GM19328 (cell line): ENCODE measurements around the gene DPH2.

Experiments
- ATAC-seq: cut with Tn5 transposase; IDR thresholded peaks from one replicate; pipeline ENCODE4 v1.9.1; 2021; ENCODE audit warnings: mild to moderate bottlenecking, moderate library complexity; ENCODE audit not compliant: unreplicated experiment

Gene DPH2

DNA sequence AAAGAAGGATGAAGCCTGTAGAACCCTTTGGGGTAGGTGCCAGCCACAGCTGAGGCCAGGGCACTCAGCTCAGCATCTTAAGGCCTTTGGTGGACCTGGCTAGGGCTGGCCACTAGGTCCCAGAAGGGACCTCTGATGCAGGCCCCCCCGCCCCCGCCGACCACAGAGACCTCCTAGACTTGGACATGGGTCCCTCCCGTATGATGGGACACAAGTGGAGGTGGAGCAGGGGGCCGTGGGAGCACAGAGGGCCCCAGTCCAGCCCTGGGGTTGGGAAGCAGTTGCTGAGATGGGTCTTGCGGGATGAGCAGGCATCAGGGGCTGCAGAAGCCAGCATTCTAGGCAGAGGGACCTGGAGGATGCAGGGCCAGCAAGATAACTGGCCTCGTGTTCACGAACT, 12.4 kb downstream of the DPH2 start:
- ATAC-seq: no peak

DNA sequence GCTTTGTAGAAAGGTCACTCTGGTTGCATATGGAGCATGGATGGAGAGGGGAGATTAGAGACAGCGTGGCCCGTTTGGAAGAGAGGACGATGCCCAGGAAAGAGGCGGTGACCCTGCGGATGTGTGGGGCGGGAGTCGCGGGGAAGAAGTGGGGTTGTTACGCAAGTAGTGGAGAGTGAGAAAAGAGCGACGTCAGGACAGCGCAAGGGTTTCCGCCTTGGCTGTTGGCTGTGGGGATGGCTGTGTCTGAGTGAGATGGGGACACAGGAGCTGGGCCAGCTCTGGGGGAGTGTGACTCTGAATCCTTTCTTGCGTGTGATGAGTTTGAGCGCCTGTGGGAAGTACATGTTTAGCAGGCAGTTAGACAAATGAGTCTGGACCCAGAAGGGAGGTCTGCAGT, 13.0 kb downstream of the DPH2 start:
- ATAC-seq: no peak

DNA sequence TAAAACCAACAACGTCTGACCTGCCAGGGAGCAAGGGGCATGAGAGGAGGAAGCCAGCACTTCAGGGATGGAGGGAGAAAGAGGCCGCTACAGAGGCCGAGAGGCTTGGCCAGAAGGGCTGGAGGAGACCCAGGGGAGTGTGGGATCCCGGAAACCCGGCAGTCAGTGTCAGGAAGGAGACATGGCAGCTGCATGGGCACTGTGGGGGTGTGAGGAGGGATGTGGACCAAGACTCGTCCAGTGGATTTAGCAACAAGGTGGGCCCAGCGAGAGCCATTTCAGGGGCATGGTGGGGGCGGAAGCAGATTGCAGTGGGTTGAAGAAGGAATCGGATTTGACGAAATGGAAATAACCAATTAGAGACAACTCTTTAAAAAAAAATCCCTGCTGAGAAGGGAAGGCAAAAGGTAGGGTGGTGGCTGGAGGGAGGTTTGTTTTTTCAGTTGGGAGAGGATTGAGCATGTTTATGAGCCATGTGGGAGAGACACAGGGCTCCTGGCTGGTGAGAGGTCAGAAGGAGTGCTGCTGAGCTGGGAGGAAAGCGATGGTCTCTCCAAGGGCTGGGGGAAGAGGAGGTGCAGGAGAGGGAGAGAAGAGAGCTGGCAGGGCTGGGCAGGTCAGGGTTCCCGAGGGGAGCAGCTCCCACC, 13.6 kb downstream of the DPH2 start:
- no peak for ATAC-seq

DNA sequence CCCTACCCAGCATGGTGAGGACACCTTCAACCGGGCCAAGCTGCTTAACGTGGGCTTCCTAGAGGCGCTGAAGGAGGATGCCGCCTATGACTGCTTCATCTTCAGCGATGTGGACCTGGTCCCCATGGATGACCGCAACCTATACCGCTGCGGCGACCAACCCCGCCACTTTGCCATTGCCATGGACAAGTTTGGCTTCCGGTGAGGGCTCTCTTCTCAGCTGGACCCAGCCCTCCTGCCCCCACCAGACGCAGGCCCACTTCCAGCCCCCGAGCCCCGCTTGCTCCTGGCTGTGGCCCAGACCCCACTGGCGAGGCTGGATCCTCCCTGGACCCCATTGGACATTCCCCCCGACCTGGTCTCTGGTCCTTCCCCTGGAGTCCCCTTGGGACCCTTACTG, 15.0 kb downstream of the DPH2 start:
- no peak for ATAC-seq

DNA sequence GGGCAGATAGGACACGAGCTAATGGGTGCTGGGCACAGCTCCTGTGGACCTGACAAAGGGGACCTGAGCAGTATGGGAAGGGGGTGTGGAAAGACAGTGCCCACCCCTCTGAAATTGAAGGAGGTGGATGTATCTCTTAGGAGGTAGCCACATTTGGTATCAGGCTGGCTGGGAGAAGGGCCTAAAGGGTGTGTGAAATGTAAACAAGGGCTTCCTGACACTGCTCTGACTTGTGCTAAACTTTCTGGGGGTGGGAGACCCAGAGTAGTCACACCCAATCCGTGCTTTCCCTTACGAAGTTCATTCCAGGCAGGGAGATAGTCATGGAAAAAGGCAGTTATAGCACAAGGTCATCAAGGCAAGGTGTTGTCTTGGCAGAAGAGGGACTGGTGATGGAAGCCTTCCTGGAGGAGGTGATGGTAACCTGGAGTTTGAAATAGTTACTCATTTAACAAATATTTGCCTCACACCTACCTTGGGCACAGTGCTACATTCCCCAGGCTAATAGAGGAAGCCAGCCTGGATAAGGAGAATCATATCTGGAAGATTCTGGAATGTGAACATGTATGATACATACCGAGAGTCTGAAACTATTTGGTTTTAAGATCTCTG, 16.3 kb downstream of the DPH2 start:
- ATAC-seq: no peak

DNA sequence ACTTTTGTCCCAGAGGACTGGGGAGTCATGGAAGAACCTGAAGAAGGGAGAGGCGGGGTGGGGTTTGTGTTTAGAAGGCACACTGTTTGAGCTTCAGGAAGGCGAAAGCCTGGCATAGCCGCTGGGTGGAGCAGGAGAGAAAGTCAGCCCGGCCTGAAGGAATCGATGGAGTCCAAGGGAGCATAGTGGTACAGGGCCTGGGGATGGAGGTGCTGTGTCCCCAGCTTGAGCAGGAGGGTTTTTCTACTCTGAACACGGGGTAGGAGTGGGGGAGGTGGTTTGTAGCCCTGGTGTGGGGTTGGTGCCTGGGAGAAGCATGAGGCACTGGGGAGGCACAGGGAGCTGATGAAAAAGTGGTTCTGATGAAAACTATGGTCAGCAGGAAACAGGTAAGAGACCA, 16.9 kb downstream of the DPH2 start:
- no peak for ATAC-seq

DNA sequence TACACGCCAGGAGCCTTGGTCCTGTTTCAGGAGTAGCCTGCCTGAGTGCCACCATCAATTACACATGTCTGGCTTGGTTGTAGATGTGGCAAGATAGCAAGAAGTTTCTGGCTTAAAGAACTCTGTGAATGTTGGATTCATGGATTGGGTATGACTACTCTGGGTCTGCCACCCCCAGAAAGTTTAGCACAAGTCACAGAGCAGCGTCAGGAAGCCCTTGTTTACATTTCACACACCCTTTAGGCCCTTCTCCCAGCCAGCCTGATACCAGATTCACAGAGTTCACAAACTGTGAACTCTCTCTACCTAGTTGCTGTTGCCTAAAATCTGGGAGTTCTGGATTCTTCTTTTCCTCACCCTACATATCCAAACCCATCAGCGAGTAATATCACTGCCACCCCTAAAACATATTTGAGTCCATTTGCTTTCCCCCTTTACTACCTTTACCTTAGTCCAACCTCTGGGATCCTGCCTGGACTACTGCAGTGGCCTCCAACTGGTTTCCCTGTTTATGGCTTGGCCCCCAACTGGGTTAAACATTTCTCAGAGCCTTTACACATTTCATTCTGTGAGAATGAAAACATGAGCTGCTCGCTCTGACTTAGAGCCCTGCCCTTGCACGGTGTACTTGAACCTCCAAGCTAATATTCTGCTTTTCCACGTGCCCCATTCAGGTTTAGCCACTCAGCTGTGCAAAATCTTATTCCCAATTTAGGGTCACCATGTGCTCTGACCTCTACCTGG, 17.5 kb downstream of the DPH2 start:
- ATAC-seq: no peak

DNA sequence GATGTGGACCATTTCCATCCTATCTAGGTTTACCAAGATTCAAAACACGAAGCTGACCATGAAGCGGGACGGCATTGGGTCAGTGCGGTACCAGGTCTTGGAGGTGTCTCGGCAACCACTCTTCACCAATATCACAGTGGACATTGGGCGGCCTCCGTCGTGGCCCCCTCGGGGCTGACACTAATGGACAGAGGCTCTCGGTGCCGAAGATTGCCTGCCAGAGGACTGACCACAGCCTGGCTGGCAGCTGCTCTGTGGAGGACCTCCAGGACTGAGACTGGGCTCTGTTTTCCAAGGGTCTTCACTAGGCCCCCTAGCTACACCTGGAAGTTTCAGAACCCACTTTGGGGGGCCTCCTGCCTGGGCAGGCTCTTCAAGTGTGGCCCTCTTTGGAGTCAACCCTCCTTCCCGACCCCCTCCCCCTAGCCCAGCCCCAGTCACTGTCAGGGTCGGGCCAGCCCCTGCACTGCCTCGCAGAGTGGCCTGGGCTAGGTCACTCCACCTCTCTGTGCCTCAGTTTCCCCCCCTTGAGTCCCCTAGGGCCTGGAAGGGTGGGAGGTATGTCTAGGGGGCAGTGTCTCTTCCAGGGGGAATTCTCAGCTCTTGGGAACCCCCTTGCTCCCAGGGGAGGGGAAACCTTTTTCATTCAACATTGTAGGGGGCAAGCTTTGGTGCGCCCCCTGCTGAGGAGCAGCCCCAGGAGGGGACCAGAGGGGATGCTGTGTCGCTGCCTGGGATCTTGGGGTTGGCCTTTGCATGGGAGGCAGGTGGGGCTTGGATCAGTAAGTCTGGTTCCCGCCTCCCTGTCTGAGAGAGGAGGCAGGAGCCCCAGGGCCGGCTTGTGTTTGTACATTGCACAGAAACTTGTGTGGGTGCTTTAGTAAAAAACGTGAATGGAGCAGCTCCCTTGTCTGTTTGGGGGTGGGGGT, 20.7 kb downstream of the DPH2 start:
- ATAC-seq: no peak

DNA sequence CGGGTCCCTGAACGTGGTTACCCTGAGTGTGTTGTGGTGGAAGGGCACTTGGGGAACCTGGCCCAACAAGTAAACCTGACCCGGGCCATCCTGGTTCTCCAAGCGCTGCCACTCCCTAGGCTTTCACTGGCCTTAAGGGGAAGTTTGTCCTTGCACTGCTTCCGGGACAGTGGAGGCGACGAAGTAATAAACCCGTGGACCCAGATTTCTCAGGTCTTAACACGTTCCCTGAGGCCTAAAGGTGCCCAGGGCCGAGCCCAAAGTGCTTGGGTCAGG, 21.3 kb downstream of the DPH2 start:
- ATAC-seq: no peak

DNA sequence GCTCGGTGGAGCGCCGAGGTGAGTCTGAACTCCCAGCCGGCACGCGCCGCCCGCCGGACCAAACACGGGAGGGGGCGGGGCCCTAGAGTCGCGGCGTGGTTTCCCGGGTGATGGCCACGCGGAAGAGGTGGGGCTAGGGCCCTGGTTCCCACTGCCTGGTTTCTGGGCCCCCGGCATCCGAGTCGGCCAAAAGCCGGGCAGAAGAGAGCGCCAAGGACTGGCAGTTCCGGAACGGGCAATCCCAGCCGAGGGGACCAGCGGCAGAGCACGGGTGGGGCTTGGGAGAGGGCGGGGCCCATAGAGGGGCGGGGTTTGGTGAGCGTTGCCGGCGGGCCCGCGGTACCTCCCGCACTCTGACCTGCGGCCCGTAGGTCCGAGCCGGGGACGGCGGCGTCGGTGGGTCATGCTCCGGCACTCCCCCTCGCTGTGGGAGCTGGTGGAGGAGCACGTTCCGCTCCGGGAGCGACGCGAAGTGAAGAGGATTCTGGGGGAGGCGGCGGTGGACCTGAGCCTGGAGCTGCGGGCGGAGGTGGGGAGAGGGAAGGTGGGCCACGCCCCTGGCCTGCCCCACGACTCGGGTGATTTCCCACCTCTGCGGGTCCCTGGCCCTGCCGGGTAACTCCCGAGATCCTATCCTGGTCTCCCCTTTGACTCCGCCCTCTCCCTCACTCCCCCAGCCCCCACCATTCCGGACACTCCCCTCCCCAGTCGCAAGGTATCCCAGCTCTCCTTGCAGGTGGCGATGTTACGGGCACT, 21.8 kb downstream of the DPH2 start, which contains the start of gene CCDC24:
Gene CCDC24, plus strand, starts transcription at position 124 of the 756 bp plus-strand sequence. Its CDS starts 280 bp downstream, at position 404.
- ATAC-seq: peak; percentile 80

DNA sequence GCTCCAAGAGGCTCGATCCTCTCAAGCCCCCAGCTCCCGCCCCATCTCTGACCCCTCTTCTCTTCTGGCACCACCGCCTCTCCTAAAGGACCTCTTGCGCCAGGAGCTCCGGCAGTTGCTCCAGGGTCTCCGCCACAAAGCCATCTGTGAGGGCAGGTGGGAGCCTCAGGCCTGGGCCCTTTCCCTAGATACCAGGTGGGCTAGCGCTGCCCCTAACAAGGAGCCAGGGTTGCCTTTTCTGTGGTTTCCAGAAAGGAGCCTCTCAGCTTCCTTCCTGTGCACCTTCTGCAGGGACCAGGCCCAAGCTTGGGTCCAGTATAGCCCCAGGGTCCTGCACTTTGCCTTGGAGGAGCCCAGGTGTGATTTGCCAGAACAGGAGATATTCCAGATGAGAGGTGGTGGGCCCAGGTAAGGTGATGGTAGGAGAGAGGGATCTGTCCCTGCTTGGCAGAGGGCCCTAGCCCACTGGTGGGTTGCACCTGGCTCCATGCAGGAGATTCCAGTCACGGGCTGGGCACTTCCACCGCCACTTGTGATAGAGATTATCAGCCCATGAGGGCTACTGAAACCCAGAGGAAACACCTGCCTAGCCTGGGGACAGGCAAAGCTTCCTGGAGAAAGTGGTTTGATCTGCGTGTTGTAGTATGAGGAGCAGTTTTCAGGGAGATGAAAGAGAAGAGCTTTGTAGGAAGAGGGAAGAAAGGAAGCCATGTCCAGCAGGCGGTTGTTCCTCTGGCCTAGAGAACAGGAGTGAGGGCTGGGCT, 22.6 kb downstream of the DPH2 start:
- no peak for ATAC-seq

DNA sequence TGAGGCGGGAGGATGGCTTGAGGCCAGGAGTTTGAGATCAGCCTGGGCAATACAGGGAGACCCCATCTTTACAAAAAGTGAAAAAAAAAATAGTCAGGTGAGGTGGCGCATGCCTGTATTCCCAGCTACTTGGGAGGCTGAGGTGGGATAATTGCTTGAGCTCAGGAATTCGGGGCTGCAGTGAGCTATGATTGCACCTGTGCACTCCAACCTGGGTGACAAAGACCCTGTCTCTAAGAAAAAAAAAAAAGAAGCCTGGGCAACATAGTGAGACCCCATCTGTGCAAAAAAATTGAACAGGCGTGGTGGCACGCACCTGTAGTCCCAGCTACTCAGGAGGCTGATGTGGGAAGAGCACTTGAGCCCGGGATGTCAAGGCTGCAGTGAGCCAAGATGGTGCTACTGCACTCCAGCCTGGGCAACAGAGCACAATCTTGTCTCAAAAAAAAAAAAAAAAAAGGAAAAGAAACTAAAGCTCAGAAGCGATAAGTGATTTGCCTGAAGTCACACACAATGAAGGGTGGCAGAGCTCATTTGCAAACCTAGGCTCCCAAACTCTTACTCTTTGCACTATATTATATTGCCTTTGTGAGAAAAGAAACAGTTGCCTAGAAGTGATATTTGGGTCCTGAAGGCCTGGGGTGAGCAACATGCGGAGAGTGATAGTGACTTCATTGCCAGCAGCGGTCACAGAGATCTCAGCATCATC, 23.6 kb downstream of the DPH2 start:
- ATAC-seq: no peak

DNA sequence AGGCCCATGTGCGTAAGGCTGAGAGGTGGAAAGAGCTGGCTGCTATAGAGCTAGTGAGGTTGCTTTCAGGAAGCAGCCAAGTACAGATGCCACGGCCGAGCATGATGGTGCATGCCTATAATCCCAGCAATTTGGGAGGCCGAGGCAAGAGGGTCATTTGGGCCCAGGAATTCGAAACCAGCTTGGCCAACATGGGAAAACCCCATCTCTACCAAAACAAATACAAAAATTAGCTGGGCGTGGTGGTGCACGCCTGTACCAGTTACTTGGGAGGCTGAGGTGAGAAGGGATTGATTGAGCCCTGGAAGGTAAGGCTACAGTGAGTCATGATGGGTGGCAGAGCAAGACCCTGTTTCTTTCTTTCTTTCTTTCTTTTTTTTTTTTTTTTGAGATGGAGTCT, 24.3 kb downstream of the DPH2 start:
- ATAC-seq: no peak

DNA sequence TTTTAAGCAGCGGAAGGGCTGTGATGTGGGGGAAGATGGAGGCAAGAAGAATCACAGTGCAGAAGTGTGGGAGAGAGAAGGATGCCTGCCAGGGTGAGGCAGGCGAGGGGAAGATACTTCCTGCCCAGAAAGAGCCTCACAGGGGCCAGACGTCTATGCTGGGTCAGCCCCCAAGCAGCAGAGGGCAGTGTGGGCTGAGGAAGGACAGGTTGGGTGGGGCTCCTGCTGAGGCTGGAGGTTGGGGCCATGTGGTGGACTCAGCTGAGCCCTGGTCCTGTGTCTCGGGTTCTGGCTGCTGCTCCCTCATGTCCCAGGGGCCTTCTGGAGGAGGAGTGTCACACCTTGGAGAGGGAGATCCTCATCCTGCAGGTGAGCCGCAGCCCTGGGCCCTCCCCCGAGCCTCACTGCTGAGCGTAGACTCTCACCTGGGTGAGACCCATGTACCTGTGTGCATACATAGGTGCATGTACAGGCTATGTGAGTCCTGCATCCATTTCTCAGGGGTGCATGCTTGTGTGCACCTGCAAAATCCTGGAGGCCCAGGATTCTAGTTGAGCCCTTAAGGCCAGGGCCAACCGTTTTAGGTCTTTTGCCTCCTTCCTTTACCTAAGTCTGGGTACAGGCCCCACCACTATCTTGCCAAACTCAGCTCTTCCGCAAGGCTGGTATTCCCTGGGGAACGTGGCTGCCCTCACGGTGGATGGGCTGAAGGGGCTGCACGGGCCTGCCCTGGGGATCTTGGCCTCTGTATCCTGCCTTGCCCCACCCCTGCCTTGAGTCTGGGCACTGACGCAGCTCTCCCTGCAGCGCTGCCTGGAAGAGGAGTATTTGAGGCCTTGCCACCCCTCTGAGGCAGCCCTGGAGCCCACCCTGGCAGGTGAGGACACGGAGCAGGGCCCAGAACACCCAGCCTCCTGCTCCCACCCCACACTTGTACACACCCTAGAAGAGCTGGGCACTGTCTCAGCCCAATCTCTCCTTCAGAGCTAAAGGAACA, 25.3 kb downstream of the DPH2 start:
- ATAC-seq: no peak

DNA sequence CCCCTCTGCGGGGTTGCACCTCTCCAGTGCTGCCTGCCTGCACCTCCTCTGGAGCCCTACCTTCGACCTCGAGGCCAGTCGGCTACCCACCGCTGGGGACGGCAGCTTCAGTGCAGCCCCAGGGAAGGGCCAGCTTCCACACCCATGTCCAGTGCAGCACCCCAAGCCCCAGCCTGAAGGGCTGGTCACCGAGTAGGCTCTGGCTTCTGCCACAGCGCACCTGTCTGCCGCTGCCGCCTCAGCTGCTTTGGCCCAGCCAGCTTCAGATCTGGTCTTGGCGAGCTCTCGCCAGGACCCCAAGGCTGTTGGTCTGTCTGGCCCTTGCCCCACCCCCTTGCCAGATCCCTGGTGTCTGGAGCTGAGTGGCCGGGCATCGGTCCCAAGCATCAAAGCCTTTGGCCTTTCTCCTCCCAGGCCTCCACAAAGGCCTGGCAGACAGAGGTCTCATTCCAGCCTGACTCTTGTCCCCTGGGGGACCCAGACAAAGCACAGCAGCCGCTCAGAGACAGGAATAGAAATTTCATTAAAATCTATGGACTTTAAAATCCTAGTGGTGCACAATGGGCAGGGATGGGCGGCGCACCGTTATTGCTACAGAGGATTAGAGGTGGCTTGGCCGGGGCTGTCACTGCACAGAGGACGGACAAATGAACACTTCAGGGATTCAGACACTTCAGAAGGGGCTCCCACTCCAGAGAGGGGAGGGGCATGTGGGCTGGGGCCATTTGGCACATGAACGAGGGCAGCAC, 26.3 kb downstream of the DPH2 start:
- ATAC-seq: no peak

DNA sequence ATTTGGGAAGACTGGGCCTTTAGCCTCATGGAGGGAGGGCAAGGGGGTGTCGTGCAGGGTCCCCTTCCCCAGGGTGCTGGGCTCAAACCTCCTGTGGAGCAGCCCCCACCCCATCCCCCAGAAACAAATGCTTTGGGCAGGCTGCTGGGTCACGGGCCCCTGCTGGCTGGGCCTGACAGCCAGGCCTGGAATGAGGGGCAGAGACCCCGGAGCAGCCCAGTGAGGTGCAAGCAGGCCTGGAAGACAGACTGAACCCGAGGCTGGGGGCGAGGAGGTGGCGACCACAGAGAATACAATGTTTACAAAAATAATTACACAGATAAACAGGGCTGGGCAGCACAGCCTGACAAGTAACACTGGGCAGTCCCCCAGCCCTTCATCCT, 26.9 kb downstream of the DPH2 start:
- ATAC-seq: no peak

DNA sequence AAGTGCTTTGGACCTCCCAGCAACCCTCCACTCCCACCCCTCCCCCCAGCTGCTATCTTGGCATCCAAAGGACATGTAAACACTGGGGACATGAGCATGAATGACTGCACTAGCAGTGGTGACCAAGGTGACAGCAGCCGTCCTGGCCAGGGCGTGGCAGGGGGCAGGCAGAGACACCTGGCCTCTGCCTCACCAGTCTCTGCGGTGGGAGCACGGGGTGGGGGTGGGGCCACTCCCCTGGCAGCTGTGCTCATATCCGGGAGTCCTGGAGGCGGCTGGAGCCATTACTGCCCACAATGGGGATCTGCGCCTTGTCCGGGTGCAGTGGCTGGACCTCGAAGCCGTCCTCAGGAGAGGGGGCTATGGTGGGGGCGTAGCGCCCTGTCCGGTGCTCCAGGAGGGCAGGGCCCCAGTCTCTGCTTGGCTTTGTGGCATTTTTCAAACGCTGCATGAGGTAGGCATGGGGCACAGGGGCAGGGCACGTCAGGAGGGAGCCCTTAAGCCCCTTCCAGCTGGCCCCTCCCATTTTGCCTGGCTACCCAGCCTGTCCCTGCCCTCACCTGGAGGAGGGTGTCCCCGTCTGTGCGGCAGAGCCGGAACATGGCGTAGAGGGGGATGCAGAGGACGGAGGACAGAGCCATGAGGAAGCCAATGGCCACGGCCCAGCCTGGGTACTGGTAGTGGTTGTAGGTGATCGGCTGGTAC, 27.6 kb downstream of the DPH2 start:
- ATAC-seq: no peak
